MM.1S (cell line): ENCODE measurements around the gene CCT7.

Source experiments
- DNase-seq: peaks from one replicate; pipeline ENCODE4 v3.0.0-alpha.2; 2015
- H2AFZ ChIP-seq: fragments of 300-600 bp; sonication (generic); 2 replicates; pipeline ENCODE4 v1.6.0; 2016; ENCODE audit warnings: antibody characterized with exemption, low read length
- H3F3A ChIP-seq: fragments of 300-600 bp; sonication (generic); 2 replicates; pipeline ENCODE4 v1.6.1; 2016; ENCODE audit warnings: mild to moderate bottlenecking, antibody characterized with exemption, low read length, moderate library complexity, mixed read lengths; ENCODE audit not compliant: insufficient read depth
- H3K27ac ChIP-seq: fragments of 300-600 bp; sonication (generic); 2 replicates; pipeline ENCODE4 v1.5.1; 2016; ENCODE audit warnings: mild to moderate bottlenecking, low read length
- H3K27me3 ChIP-seq: fragments of 300-600 bp; sonication (generic); replicated peaks from 2 replicates; pipeline ENCODE4 v1.6.0; 2016; ENCODE audit warnings: low read length; ENCODE audit not compliant: insufficient read depth
- H3K36me3 ChIP-seq: fragments of 300-600 bp; sonication (generic); replicated peaks from 2 replicates; pipeline ENCODE4 v1.6.1; 2016; ENCODE audit warnings: mild to moderate bottlenecking, low read length, mixed read lengths; ENCODE audit not compliant: insufficient read depth
- H3K4me1 ChIP-seq: fragments of 300-600 bp; sonication (generic); 2 replicates; pipeline ENCODE4 v1.6.1; 2016; ENCODE audit warnings: low read length, mixed read lengths
- H3K4me2 ChIP-seq: fragments of 300-600 bp; sonication (generic); 2 replicates; pipeline ENCODE4 v1.6.0; 2016; ENCODE audit warnings: low read depth, low read length
- H3K4me3 ChIP-seq: fragments of 300-600 bp; sonication (generic); 2 replicates; pipeline ENCODE4 v1.5.1; 2016; ENCODE audit warnings: low read length, mixed read lengths
- H3K79me2 ChIP-seq: fragments of 300-600 bp; sonication (generic); 2 replicates; pipeline ENCODE4 v1.6.1; 2016; ENCODE audit warnings: mixed run types, low read length, mixed read lengths
- H3K9ac ChIP-seq: fragments of 300-600 bp; sonication (generic); 2 replicates; pipeline ENCODE4 v1.6.1; 2016; ENCODE audit warnings: low read length, mixed read lengths
- H3K9me2 ChIP-seq: fragments of 300-600 bp; sonication (generic); replicated peaks from 2 replicates; pipeline ENCODE4 v1.6.1; 2016; ENCODE audit warnings: mild to moderate bottlenecking, low read length, mixed read lengths; ENCODE audit not compliant: insufficient read depth
- H3K9me3 ChIP-seq: fragments of 300-600 bp; sonication (generic); replicated peaks from 2 replicates; pipeline ENCODE4 v1.6.1; 2016; ENCODE audit warnings: mild to moderate bottlenecking, low read length, mixed read lengths; ENCODE audit not compliant: insufficient read depth
- H4K20me1 ChIP-seq: fragments of 300-600 bp; sonication (generic); 2 replicates; pipeline ENCODE4 v1.6.1; 2016; ENCODE audit warnings: mild to moderate bottlenecking, low read length, moderate library complexity, mixed read lengths; ENCODE audit not compliant: insufficient read depth
- CTCF ChIP-seq: fragments of 300-600 bp; sonication (generic); IDR thresholded peaks from 2 replicates; pipeline ENCODE4 v1.5.1; 2016; ENCODE audit warnings: antibody characterized with exemption, low read length, mixed read lengths
- EZH2 ChIP-seq: fragments of 300-600 bp; sonication (generic); optimal IDR thresholded peaks from 2 replicates; pipeline ENCODE3; 2017; ENCODE audit warnings: low read depth, mild to moderate bottlenecking, antibody characterized with exemption, low read length, mixed read lengths
- EZH2phosphoT487 ChIP-seq: fragments of 300-600 bp; sonication (generic); IDR thresholded peaks from 2 replicates; pipeline ENCODE4 v1.6.1; 2018; ENCODE audit warnings: antibody characterized with exemption, low read length

CCT7 gene

DNA sequence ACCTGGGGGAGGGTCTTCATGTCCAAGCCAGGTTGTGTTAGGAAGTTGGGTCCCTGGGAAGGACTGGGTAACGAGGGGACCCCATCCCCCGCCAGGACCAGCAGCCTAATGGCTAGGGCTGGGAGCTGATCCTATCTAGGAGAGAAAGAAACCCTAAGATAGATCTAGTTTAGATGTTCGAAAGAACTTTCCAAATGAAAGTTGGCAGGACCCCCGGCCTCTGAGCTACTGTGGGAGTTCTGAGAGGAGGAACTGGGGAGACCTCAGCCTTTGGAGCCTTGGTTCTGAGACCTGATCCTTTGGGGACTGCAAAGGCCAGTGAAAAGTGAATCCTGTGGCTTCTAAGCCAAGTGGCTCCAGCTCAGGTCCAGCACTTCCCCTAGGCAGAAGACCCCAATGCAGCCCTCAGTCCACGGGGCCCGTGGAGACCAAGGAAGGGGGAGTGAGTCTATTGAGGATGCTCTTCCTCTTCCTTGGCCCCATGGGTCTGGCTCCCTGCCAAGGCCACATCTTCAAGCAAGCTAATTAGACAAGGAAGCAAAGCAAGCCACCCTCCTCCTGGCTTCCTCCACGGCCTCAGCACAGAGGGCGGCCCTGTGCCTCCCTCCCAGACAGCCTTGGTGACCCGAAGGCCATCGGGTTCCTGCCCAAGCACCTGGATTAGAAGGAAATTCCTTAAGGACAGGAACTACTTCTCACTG lies 23.5 kb downstream of the CCT7 start:
- DNase-seq: no peak
- Histone ChIP-seq H3K4me2 (no peak overlapping the region), H3K36me3 (no peaks in the 10 kb centered on the region), H3K9ac (no peak overlapping the region), H3K27ac (no peak overlapping the region), H3K27me3 (no peaks in the 10 kb centered on the region), H2AFZ (no peak overlapping the region), H3F3A (no peaks in the 10 kb centered on the region; the same call in 1 of the 2 replicates), H3K4me3 (no peak overlapping the region), H3K9me2 (no peaks in the 10 kb centered on the region), H4K20me1 (no peaks in the 10 kb centered on the region), H3K79me2 (no peaks in the 10 kb centered on the region), H3K9me3 (no peaks in the 10 kb centered on the region), H3K4me1 (no peaks in the 10 kb centered on the region)
- TF ChIP-seq EZH2: no peak
- no peak for TF ChIP-seq EZH2phosphoT487
- TF ChIP-seq CTCF: no peak

GRCh38 chr2:73258186-73258912 lies 24.2 kb downstream of the CCT7 start:
- Histone ChIP-seq H3K36me3 (no peaks in the 10 kb centered on the region), H3K4me3 (no peak overlapping the region), H3K9me2 (no peaks in the 10 kb centered on the region), H4K20me1 (no peaks in the 10 kb centered on the region), H3K4me1 (no peaks in the 10 kb centered on the region), H3K79me2 (no peaks in the 10 kb centered on the region), H3K27ac (no peak overlapping the region), H2AFZ (no peak overlapping the region), H3F3A (no peaks in the 10 kb centered on the region; the same call in 1 of the 2 replicates), H3K4me2 (no peak overlapping the region), H3K27me3 (no peaks in the 10 kb centered on the region), H3K9ac (no peak overlapping the region), H3K9me3 (no peaks in the 10 kb centered on the region)
- no peak for TF ChIP-seq EZH2
- no peak for TF ChIP-seq EZH2phosphoT487
- TF ChIP-seq CTCF: no peak
- no peak for DNase-seq

DNA sequence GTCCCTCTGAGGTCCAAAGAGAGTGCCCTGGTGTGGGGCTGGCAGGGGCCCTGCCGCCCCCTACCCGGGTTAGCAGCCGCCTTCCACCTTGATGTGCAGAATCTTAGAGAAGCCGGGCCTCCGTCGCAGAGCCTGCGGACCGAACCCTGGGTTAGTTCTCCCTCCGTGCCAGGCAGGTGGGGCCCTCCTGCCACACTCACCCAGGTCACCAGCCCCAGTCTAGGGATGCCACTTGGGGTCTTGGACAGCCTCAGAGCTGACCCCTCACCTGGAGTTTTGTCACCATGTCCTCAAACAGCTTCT lies 24.8 kb downstream of the CCT7 start:
- no peak overlapping the region for H3K4me2 ChIP-seq
- H3K27me3 ChIP-seq: no peaks in the 10 kb centered on the region
- H3K27ac ChIP-seq: no peak overlapping the region
- no peaks in the 10 kb centered on the region for H3K9me3 ChIP-seq
- H3K4me3 ChIP-seq: no peak overlapping the region
- H2AFZ ChIP-seq: no peak overlapping the region
- H3K9me2 ChIP-seq: no peaks in the 10 kb centered on the region
- no peaks in the 10 kb centered on the region for H4K20me1 ChIP-seq
- no peaks in the 10 kb centered on the region for H3K4me1 ChIP-seq
- no peaks in the 10 kb centered on the region for H3K79me2 ChIP-seq
- no peaks in the 10 kb centered on the region; the same call in 1 of the 2 replicates for H3F3A ChIP-seq
- DNase-seq: no peak
- H3K9ac ChIP-seq: no peak overlapping the region
- H3K36me3 ChIP-seq: no peaks in the 10 kb centered on the region
- TF ChIP-seq EZH2phosphoT487 (no peak), EZH2 (no peak), CTCF (no peak)
